HG03565 (cell line): ENCODE measurements around the gene CMSS1.

ENCODE experiments used
- ATAC-seq: cut with Tn5 transposase; IDR thresholded peaks from one replicate; pipeline ENCODE4 v1.9.1; 2021; ENCODE audit warnings: mild to moderate bottlenecking, moderate library complexity; ENCODE audit not compliant: unreplicated experiment

CMSS1 gene

GRCh38 chr3:100010087-100010417 is 192.4 kb downstream of the CMSS1 start:
- no peak for ATAC-seq

- no peak for ATAC-seq
These were observed 201.1 kb downstream of the CMSS1 start for GRCh38 chr3:100018806-100019205.

GRCh38 chr3:100019719-100020118 is 202.1 kb downstream of the CMSS1 start:
- no peak for ATAC-seq

- ATAC-seq = no peak
These were observed 203.4 kb downstream of the CMSS1 start for GRCh38 chr3:100020876-100021644.

DNA sequence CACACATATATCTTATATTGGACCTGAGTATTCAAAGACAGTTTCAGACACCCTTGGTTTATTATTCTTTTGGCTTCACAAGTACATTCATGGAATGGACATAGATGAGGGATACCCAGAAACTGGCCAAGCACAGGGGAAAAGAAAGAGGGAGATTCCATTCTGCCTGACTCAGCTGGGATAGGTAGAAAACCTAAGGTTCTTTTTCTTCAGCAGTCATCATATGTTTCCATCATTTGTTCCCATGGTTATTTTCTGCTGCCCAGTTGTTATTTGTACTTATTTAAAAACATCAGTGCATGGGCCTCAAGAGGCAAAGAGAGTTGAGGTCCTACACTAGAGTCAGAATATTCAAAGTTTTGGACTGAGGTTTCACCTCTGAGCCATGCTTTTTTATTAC is 204.8 kb downstream of the CMSS1 start:
- no peak for ATAC-seq

- ATAC-seq = no peak
These were observed 205.5 kb downstream of the CMSS1 start for GRCh38 chr3:100023150-100023549.

DNA sequence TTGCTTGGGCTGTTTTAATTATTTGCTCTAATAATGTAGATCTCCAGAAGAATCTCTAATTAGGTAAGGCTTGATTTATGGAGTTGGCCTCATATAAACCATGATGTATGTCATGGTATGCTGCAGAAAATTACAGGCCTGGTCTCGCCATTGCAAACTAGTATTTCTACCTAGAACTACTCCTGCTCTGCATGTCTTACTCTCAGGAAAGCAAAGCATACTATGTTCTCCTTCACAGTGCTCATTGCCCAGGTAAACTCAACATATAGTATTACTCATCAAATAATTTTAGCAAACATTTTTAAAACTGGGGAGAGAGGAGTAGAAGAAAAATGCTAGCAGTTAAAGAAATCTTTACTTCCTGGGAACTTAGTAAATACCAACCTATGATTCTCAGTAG is 205.9 kb downstream of the CMSS1 start:
- no peak for ATAC-seq

- ATAC-seq = no peak
These were observed 207.1 kb downstream of the CMSS1 start for GRCh38 chr3:100024520-100025303.

GRCh38 chr3:100027321-100027720 is 209.7 kb downstream of the CMSS1 start:
- no peak for ATAC-seq

GRCh38 chr3:100029052-100029451 is 211.4 kb downstream of the CMSS1 start:
- no peak for ATAC-seq

GRCh38 chr3:100029689-100030088 is 212.0 kb downstream of the CMSS1 start:
- peak; percentile 72 for ATAC-seq

- ATAC-seq = no peak
These were observed 212.7 kb downstream of the CMSS1 start for GRCh38 chr3:100030346-100030745.

DNA sequence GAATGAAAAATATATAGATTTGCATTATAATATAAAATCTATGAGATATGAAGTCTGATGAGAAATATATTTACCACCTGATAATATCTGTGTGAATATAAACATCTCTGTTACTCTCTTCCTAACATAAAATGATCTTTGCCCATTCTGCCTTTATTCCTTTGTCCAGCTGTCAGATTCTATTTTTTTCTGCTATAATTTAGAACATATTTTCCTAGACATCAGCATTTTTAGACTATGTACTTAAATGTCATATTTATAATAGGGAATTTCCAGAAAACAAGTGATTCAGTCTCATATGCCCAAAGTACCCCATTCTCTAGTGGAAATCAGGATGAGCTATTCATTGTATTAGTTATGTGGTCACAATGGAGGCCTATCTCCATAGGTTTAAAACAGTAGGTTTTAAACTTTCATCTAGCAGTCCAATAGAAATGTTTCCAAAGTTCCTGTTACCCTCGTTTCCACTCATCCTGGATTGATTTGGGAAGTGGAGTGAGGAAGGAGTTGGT is 213.3 kb downstream of the CMSS1 start:
- no peak for ATAC-seq

GRCh38 chr3:100032243-100032642 is 214.6 kb downstream of the CMSS1 start:
- ATAC-seq = no peak

GRCh38 chr3:100033184-100033583 is 215.5 kb downstream of the CMSS1 start:
- ATAC-seq = no peak

GRCh38 chr3:100033903-100034471 is 216.3 kb downstream of the CMSS1 start:
- ATAC-seq = no peak

- ATAC-seq = no peak
These were observed 221.4 kb downstream of the CMSS1 start for GRCh38 chr3:100039075-100039474.

GRCh38 chr3:100040451-100041225 is 223.0 kb downstream of the CMSS1 start:
- ATAC-seq = no peak

DNA sequence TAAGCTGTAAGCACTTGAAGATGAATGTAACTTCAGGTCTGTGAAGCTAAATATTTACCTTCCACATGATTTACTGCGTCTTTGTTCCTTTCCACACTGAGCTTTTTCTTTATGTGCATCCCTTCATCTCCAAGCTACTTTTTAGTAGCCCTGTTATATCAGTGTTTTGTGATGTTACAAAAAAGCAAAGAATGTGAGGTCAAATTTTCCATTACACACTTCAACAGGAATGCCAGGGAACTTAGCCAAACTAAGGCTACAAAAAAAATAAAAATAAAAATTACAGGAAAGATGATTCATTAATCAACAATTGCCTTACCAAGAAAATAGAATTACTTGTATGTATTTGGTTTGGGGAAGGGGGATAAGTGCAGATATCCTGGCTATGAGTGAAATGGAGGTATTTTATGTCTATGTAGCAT is 223.7 kb downstream of the CMSS1 start:
- ATAC-seq = no peak

- ATAC-seq = no peak
These were observed 224.7 kb downstream of the CMSS1 start for GRCh38 chr3:100042166-100042981.
